Measurements from ENCODE around the gene FBXL13.
"Not testable (repeated sequence)": the region's sequence is repeated elsewhere in the genome, so short reads cannot be mapped to it uniquely, and the experiment has no call there.

FBXL13 gene

GRCh38 chr7:102977586-102977985, 97.0 kb downstream of the FBXL13 start:
- H3K4me1 ChIP-seq (ENCODE audit: control insufficient read depth in 2 of 2, insufficient read depth in 2 of 2, low read length in 2 of 2); H3K27me3 ChIP-seq (ENCODE audit: control insufficient read depth in 2 of 2, insufficient read depth in 2 of 2, low read length in 2 of 2); H3K9me3 ChIP-seq (ENCODE audit: control insufficient read depth in 2 of 2, low read length in 2 of 2); H3K36me3 ChIP-seq (ENCODE audit: control insufficient read depth in 2 of 2, insufficient read depth in 2 of 2, low read length in 2 of 2); H3K4me3 ChIP-seq (ENCODE audit: low read length in 2 of 2); H3K27ac ChIP-seq (ENCODE audit: low read depth in 2 of 2, low read length in 2 of 2); H3K9ac ChIP-seq (ENCODE audit: low read depth in 1 of 2, low read length in 2 of 2): not testable (repeated sequence)

DNA sequence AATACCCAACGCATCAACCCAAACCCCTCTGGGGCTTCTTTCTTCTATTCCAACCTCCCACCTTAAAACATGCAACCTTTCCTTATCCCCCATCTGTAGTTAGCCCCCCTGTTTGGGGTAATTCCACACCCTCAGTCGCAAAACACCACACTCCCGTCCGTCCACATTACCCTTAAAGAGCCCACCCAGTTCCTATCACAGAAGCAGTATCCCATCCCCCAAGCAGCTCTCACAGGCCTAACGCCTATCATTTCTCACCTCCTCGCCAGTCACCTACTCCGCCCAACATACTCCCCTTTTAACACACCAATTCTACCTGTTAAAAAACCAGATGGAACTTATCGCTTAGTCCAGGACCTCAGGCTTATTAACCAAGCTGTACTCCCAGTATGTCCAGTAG, 98.1 kb downstream of the FBXL13 start:
- Histone ChIP-seq H3K27ac (ENCODE audit: low read depth in 2 of 2, low read length in 2 of 2) (no peak overlapping the region), H3K36me3 (ENCODE audit: control insufficient read depth in 2 of 2, insufficient read depth in 2 of 2, low read length in 2 of 2) (no peaks in the 10 kb centered on the region), H3K4me3 (ENCODE audit: low read length in 2 of 2) (no peak overlapping the region), H3K9me3 (ENCODE audit: control insufficient read depth in 2 of 2, low read length in 2 of 2) (no peaks in the 10 kb centered on the region), H3K27me3 (ENCODE audit: control insufficient read depth in 2 of 2, insufficient read depth in 2 of 2, low read length in 2 of 2) (no peaks in the 10 kb centered on the region), H3K9ac (ENCODE audit: low read depth in 1 of 2, low read length in 2 of 2) (no peak overlapping the region), H3K4me1 (ENCODE audit: control insufficient read depth in 2 of 2, insufficient read depth in 2 of 2, low read length in 2 of 2) (no peaks in the 10 kb centered on the region)

DNA sequence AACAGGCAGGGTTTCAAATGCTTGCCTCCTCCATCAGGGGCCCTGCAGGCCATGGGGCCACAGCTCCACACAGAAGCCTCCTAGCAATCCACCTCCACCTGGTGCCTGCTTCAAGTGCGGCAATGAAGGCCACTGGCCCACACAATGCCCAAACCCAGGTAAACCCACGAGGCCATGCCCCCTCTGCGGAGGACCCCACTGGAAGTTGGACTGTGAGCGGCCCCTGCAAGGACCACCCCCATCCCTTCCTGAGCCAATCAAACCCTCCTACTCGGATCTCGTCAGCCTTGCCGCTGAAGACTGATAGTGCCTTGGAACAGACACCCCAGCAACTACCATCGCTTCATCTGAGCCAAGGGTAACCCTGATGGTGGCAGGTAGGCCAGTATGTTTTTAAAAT, 98.7 kb downstream of the FBXL13 start:
- H3K27ac ChIP-seq (ENCODE audit: low read depth in 2 of 2, low read length in 2 of 2) = no peak overlapping the region
- H3K36me3 ChIP-seq (ENCODE audit: control insufficient read depth in 2 of 2, insufficient read depth in 2 of 2, low read length in 2 of 2) = no peaks in the 10 kb centered on the region
- H3K9me3 ChIP-seq (ENCODE audit: control insufficient read depth in 2 of 2, low read length in 2 of 2) = no peaks in the 10 kb centered on the region
- no peak overlapping the region for H3K9ac ChIP-seq (ENCODE audit: low read depth in 1 of 2, low read length in 2 of 2)
- no peak overlapping the region for H3K4me3 ChIP-seq (ENCODE audit: low read length in 2 of 2)
- H3K27me3 ChIP-seq (ENCODE audit: control insufficient read depth in 2 of 2, insufficient read depth in 2 of 2, low read length in 2 of 2) = no peaks in the 10 kb centered on the region
- H3K4me1 ChIP-seq (ENCODE audit: control insufficient read depth in 2 of 2, insufficient read depth in 2 of 2, low read length in 2 of 2) = no peaks in the 10 kb centered on the region

- H3K27me3 ChIP-seq (ENCODE audit: control insufficient read depth in 2 of 2, insufficient read depth in 2 of 2, low read length in 2 of 2) = no peaks in the 10 kb centered on the region
- H3K4me3 ChIP-seq (ENCODE audit: low read length in 2 of 2) = no peak overlapping the region
- no peak overlapping the region for H3K9ac ChIP-seq (ENCODE audit: low read depth in 1 of 2, low read length in 2 of 2)
- H3K9me3 ChIP-seq (ENCODE audit: control insufficient read depth in 2 of 2, low read length in 2 of 2) = no peaks in the 10 kb centered on the region
- H3K4me1 ChIP-seq (ENCODE audit: control insufficient read depth in 2 of 2, insufficient read depth in 2 of 2, low read length in 2 of 2) = no peaks in the 10 kb centered on the region
- no peak overlapping the region for H3K27ac ChIP-seq (ENCODE audit: low read depth in 2 of 2, low read length in 2 of 2)
- H3K36me3 ChIP-seq (ENCODE audit: control insufficient read depth in 2 of 2, insufficient read depth in 2 of 2, low read length in 2 of 2) = no peaks in the 10 kb centered on the region
These were observed 100.0 kb downstream of the FBXL13 start for GRCh38 chr7:102974366-102975236.

GRCh38 chr7:102973096-102973802, 101.3 kb downstream of the FBXL13 start:
- Histone ChIP-seq H3K4me3 (ENCODE audit: low read length in 2 of 2) (no peak overlapping the region), H3K27ac (ENCODE audit: low read depth in 2 of 2, low read length in 2 of 2) (no peak overlapping the region), H3K36me3 (ENCODE audit: control insufficient read depth in 2 of 2, insufficient read depth in 2 of 2, low read length in 2 of 2) (no peaks in the 10 kb centered on the region), H3K9me3 (ENCODE audit: control insufficient read depth in 2 of 2, low read length in 2 of 2) (no peaks in the 10 kb centered on the region), H3K27me3 (ENCODE audit: control insufficient read depth in 2 of 2, insufficient read depth in 2 of 2, low read length in 2 of 2) (no peaks in the 10 kb centered on the region), H3K9ac (ENCODE audit: low read depth in 1 of 2, low read length in 2 of 2) (no peak overlapping the region), H3K4me1 (ENCODE audit: control insufficient read depth in 2 of 2, insufficient read depth in 2 of 2, low read length in 2 of 2) (no peaks in the 10 kb centered on the region)

DNA sequence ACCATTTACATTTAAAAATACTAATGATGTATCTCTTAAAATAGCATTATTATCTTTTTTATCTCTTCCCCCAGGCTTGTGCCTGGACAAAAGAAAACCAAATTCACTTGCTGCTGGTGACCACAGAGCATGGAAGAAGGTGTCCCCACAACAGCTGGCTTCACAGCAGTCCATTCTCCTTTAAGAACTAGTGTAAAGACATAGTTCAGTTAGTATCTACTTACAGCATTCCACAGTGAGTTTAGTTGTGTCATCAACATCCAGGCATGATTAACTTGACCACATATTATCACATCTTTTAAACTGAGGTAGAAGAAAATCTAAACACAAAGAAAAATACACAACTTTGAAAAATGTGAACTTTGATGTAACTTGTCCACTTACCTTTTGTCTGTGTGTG, 106.8 kb downstream of the FBXL13 start:
- Histone ChIP-seq H3K9ac (ENCODE audit: low read depth in 1 of 2, low read length in 2 of 2) (no peak overlapping the region), H3K36me3 (ENCODE audit: control insufficient read depth in 2 of 2, insufficient read depth in 2 of 2, low read length in 2 of 2) (no peaks in the 10 kb centered on the region), H3K27ac (ENCODE audit: low read depth in 2 of 2, low read length in 2 of 2) (no peak overlapping the region), H3K9me3 (ENCODE audit: control insufficient read depth in 2 of 2, low read length in 2 of 2) (no peaks in the 10 kb centered on the region), H3K27me3 (ENCODE audit: control insufficient read depth in 2 of 2, insufficient read depth in 2 of 2, low read length in 2 of 2) (no peaks in the 10 kb centered on the region), H3K4me1 (ENCODE audit: control insufficient read depth in 2 of 2, insufficient read depth in 2 of 2, low read length in 2 of 2) (no peaks in the 10 kb centered on the region), H3K4me3 (ENCODE audit: low read length in 2 of 2) (no peak overlapping the region)

GRCh38 chr7:102966465-102966864, 108.1 kb downstream of the FBXL13 start:
- H3K27me3 ChIP-seq (ENCODE audit: control insufficient read depth in 2 of 2, insufficient read depth in 2 of 2, low read length in 2 of 2) = no peaks in the 10 kb centered on the region
- no peaks in the 10 kb centered on the region for H3K36me3 ChIP-seq (ENCODE audit: control insufficient read depth in 2 of 2, insufficient read depth in 2 of 2, low read length in 2 of 2)
- no peak overlapping the region for H3K9ac ChIP-seq (ENCODE audit: low read depth in 1 of 2, low read length in 2 of 2)
- H3K4me3 ChIP-seq (ENCODE audit: low read length in 2 of 2) = no peak overlapping the region
- H3K27ac ChIP-seq (ENCODE audit: low read depth in 2 of 2, low read length in 2 of 2) = no peak overlapping the region
- no peaks in the 10 kb centered on the region for H3K4me1 ChIP-seq (ENCODE audit: control insufficient read depth in 2 of 2, insufficient read depth in 2 of 2, low read length in 2 of 2)
- H3K9me3 ChIP-seq (ENCODE audit: control insufficient read depth in 2 of 2, low read length in 2 of 2) = no peaks in the 10 kb centered on the region

DNA sequence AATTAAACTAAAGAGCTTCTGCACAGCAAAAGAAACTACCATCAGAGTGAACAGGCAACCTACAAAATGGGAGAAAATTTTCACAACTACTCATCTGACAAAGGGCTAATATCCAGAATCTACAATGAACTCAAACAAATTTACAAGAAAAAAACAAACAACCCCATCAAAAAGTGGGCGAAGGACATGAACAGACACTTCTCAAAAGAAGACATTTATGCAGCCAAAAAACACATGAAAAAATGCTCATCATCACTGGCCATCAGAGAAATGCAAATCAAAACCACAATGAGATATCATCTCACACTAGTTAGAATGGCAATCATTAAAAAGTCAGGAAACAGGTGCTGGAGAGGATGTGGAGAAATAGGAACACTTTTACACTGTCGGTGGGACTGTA, 112.6 kb downstream of the FBXL13 start:
- not testable (repeated sequence) for H3K27ac ChIP-seq (ENCODE audit: low read depth in 2 of 2, low read length in 2 of 2); H3K9me3 ChIP-seq (ENCODE audit: control insufficient read depth in 2 of 2, low read length in 2 of 2); H3K4me3 ChIP-seq (ENCODE audit: low read length in 2 of 2); H3K27me3 ChIP-seq (ENCODE audit: control insufficient read depth in 2 of 2, insufficient read depth in 2 of 2, low read length in 2 of 2); H3K4me1 ChIP-seq (ENCODE audit: control insufficient read depth in 2 of 2, insufficient read depth in 2 of 2, low read length in 2 of 2); H3K9ac ChIP-seq (ENCODE audit: low read depth in 1 of 2, low read length in 2 of 2); H3K36me3 ChIP-seq (ENCODE audit: control insufficient read depth in 2 of 2, insufficient read depth in 2 of 2, low read length in 2 of 2)

- not testable (repeated sequence) for H3K27me3 ChIP-seq (ENCODE audit: control insufficient read depth in 2 of 2, insufficient read depth in 2 of 2, low read length in 2 of 2); H3K9me3 ChIP-seq (ENCODE audit: control insufficient read depth in 2 of 2, low read length in 2 of 2); H3K27ac ChIP-seq (ENCODE audit: low read depth in 2 of 2, low read length in 2 of 2); H3K4me3 ChIP-seq (ENCODE audit: low read length in 2 of 2); H3K4me1 ChIP-seq (ENCODE audit: control insufficient read depth in 2 of 2, insufficient read depth in 2 of 2, low read length in 2 of 2); H3K36me3 ChIP-seq (ENCODE audit: control insufficient read depth in 2 of 2, insufficient read depth in 2 of 2, low read length in 2 of 2); H3K9ac ChIP-seq (ENCODE audit: low read depth in 1 of 2, low read length in 2 of 2)
These were observed 116.6 kb downstream of the FBXL13 start for GRCh38 chr7:102958004-102958403.

- not testable (repeated sequence) for H3K4me1 ChIP-seq (ENCODE audit: control insufficient read depth in 2 of 2, insufficient read depth in 2 of 2, low read length in 2 of 2); H3K27me3 ChIP-seq (ENCODE audit: control insufficient read depth in 2 of 2, insufficient read depth in 2 of 2, low read length in 2 of 2); H3K36me3 ChIP-seq (ENCODE audit: control insufficient read depth in 2 of 2, insufficient read depth in 2 of 2, low read length in 2 of 2); H3K4me3 ChIP-seq (ENCODE audit: low read length in 2 of 2); H3K9ac ChIP-seq (ENCODE audit: low read depth in 1 of 2, low read length in 2 of 2); H3K27ac ChIP-seq (ENCODE audit: low read depth in 2 of 2, low read length in 2 of 2); H3K9me3 ChIP-seq (ENCODE audit: control insufficient read depth in 2 of 2, low read length in 2 of 2)
These were observed 120.2 kb downstream of the FBXL13 start for GRCh38 chr7:102954359-102954758.

Measured in mucosa of rectum (tissue), 2 donors.